GM12872 (cell line): ENCODE results near the gene BLZF1.

Source experiments
- TF ChIP-seq, protein P1 (sequence below): IDR thresholded peaks from 3 replicates; pipeline ENCODE4 v1.5.1; 2011; ENCODE audit warnings: low read depth, mild to moderate bottlenecking, low read length, moderate library complexity; ENCODE audit not compliant: insufficient read depth

The BLZF1 gene

DNA sequence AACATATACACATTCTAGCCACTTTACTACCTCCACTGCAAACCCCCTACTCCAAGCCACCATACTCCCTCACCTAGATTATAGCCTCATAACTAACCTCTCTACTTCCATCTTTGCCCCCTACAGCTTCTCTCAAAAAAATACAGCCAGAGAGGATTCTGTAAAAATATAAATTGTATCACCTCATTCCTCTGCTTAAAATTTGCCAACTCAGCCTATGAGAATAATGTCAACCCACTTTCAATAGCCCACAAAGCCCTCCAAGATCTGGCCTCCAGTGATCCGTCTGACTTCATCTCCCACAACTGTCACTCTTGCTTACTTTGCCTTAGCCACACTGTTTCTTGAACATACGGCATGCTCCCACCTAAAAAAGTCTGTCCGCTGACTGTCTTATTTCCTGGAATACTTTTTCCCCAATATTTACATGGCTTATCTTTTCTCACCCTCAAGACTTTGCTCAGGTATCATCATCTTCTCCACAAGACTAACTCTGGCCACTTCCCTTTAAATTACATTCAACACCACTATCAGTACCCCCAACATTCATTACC lies 21.9 kb upstream of the BLZF1 start:
- TF ChIP-seq, protein P1, sequence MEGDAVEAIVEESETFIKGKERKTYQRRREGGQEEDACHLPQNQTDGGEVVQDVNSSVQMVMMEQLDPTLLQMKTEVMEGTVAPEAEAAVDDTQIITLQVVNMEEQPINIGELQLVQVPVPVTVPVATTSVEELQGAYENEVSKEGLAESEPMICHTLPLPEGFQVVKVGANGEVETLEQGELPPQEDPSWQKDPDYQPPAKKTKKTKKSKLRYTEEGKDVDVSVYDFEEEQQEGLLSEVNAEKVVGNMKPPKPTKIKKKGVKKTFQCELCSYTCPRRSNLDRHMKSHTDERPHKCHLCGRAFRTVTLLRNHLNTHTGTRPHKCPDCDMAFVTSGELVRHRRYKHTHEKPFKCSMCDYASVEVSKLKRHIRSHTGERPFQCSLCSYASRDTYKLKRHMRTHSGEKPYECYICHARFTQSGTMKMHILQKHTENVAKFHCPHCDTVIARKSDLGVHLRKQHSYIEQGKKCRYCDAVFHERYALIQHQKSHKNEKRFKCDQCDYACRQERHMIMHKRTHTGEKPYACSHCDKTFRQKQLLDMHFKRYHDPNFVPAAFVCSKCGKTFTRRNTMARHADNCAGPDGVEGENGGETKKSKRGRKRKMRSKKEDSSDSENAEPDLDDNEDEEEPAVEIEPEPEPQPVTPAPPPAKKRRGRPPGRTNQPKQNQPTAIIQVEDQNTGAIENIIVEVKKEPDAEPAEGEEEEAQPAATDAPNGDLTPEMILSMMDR: no peak

- TF ChIP-seq, protein P1: no peak
Measured at GRCh38 chr1:169347688-169348382, 20.2 kb upstream of the BLZF1 start.

DNA sequence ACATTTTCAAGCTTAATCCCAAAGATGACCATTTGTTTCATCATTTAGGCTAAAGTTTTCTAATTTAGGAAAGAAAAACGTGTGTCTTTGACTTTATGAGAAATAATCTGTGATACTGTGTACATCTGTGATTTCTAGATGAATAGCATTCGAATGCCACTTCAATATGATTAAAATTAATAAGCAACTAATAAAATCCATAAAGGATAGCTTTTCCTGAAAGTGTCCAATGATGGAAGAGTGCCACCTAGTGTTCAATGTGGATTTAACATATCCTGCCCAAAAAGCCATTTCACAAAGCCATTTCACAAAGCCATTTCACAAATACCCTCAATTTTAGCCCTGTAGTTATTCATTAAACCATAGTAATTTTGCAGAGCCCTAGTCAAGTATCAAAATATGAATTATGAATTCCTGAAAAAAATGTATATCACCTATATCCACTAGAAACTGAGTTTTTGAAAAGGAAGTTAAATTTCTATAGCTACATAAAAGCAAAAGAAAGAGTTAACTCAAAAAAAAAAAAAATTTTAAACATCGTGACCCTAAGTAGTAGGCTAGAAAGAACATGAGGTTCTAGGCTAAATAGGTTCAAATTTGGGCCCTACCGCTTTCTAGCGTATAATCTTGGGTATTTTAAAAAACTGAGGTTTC lies 19.5 kb upstream of the BLZF1 start:
- TF ChIP-seq, protein P1: peak; percentile 60

DNA sequence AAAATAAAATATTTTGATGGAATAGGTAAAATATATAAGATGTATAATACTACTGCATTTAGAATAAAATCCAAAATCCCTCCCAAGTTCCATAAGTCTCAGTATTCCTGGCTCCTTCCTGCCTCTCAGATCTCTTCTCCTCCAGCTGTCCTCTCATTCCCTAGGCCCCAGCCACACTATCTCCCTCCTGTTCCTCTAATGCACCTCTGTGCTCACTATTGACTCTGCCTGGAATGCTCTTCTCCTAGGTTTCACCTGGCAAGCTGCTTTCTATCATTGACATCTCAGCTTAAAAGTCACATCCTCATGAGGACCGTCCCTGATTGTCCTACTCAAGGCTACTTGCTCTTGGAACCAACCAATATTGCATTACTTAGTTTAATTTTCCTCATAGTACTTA lies 7.6 kb upstream of the BLZF1 start:
- TF ChIP-seq, protein P1: no peak

DNA sequence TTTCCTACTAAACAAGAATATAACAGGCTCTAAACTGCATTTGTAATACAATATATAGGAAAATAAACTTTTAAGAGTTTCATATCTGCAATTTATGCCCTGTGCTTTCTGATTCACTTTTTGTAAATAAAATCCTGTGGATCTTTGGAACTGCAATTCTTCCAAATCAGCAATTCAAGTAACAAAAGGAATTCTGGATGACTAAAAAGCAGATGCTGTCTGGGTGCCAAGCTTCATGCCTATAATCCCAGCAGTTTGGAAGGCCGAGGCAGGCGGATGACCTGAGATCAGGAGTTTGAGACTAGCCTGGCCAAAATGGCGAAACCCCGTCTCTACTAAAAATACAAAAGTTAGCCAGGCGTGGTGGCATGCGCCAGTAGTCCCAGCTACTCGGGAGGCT lies 6.7 kb upstream of the BLZF1 start:
- TF ChIP-seq, protein P1: no peak

DNA sequence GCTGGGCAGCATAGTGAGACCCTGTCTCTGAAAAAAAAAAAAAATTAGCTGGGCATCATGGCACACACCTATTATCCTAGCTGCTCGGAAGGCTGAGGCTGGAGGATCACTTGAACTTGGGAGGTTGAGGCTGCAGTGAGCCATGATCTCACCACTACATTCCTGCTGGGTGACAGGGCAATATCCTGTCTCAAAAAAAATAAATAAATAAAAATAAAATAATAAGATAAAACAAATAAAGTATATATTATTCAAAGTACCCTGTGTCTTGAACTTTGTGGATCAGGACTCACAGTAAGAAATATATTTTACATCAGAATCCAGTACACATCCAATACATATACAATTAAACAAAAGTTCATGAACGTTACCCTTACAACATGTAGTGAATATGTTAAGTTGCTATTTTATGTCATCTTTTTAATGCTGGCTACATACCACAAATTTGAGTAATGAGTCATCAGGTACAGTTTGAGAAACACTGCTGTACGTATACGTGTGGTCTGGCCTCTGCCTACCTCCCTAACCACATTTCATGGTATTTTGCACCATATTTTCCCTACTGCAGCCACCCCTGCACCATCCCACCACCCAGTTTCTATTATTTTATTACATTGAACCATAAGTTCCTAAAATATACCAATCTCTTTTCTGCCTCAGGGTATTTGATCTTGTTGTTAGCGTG lies 4.8 kb upstream of the BLZF1 start:
- TF ChIP-seq, protein P1: no peak

- TF ChIP-seq, protein P1: no peak
Measured at GRCh38 chr1:169364948-169365347, 3.0 kb upstream of the BLZF1 start.
